LNCaP clone FGC (cell line): ENCODE measurements around the gene RNPS1.

Experiments used
- DNase-seq: peaks from one replicate; pipeline ENCODE4 v3.0.0-alpha.2; 2011; ENCODE audit warnings: low read depth
- H3K4me3 ChIP-seq: 2 replicates; pipeline ENCODE4 v1.5.1; 2011; ENCODE audit warnings: mild to moderate bottlenecking, low read depth, low read length, control low read depth
- CTCF ChIP-seq: IDR thresholded peaks from 2 replicates; pipeline ENCODE4 v1.5.1; 2012; ENCODE audit warnings: mild to moderate bottlenecking; ENCODE audit not compliant: control insufficient read depth, insufficient read depth; ENCODE audit errors: extremely low read depth

Gene RNPS1

DNA sequence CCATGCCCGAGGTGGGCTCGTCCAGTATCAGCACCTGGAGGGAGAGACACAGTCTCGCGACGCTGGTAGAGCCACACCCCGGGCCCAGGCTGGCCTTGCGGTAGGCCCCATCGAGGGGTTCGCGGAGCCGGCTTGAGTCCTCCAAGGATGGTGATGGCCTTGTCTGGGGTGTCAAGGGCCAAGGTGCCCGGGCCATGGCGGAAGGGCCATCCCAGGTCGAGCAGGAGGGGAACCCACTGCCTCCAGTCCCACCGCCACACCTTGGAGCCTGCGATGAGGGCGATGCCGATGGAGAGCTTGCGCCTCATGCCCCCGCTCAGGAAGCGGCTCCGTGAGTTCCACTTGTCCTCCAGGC is 29.6 kb upstream of the RNPS1 start:
- no peak for DNase-seq
- no peak overlapping the region for H3K4me3 ChIP-seq
- TF ChIP-seq CTCF, result no peak

- DNase-seq, result no peak
- peak; percentile 65 for TF ChIP-seq CTCF
- H3K4me3 ChIP-seq, result no peak overlapping the region
These were observed 29.0 kb upstream of the RNPS1 start for GRCh38 chr16:2296661-2297505.

DNA sequence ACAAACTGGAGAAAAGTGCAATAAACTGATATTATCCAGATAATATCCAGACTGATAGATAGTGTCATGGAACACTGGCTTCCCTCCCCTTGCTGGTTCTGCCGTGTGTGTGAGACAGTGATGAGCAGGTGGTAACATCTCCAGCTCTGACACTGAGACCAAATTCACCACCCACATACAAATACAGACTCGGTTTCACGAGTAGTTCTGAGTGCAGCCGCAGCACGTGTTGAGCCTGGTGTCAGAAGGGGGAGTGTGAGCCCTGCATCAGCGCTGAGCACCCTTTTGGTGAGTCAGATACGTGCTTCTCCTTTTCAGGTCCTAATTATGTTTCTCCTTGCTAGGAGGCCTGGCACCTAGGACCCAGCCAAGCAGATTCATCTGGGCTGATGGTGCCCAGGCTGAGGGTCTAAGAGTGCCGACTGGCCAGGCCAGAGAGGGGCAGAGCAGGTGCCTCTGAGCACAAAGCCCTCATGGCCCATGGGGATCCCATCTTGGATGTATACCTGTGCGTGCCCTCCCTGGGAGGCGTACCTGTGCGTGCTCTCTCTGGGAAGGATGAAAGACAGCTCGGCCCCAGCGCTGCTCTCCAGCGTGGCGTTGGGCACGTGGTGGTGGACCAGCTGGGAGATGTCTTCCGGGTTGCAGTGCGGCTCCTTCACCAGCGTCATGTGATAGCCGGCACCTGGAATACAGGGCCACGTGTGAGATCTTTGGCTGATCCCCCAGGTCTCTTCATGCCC is 27.3 kb upstream of the RNPS1 start:
- TF ChIP-seq CTCF, result no peak
- no peak for DNase-seq

DNA sequence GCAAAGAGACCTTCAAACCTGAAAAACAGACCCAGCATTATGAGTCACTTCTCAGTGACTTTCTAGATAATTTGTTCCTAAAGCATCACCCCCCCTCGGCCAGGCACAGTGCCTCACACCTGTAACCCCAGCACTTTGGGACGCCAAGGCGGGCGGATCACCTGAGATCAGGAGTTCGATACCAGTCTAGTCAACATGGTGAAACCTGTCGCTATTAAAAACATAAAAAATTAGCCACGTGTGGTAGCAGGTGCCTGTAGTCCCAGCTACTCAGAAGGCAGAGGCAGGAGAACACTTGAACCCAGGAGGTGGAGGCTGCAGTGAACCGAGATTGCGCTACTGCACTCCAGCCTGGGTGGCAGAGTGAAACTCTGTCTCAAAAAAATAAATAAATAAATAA is 24.3 kb upstream of the RNPS1 start:
- H3K4me3 ChIP-seq, result no peak overlapping the region
- DNase-seq, result no peak
- no peak for TF ChIP-seq CTCF

More for the DNA sequence above, 27.3 kb upstream of the RNPS1 start:
- H3K4me3 ChIP-seq, result no peak overlapping the region

DNA sequence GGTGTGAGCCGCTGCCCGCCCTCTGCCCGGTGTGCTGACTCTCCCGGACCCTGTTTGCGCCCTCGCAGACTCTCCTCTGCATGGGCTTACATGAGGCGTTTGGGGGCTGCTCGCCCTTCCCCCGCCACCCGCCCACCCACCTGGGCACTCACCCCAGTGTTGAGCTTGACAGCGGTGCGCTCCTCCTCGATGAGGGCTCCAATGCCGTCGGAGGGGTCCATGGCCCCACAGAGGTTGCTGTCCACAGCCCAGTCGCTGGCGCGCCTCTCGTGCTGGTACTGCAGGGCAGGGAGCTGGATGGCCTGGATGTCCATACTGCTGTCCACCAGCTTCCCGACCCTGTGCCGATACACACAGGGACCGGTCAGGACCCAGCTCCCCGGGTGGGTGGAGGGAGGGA is 21.4 kb upstream of the RNPS1 start:
- H3K4me3 ChIP-seq, result no peak overlapping the region
- no peak for DNase-seq
- no peak for TF ChIP-seq CTCF

- no peak for DNase-seq
- no peak for TF ChIP-seq CTCF
- H3K4me3 ChIP-seq, result no peak overlapping the region
These were observed 20.8 kb upstream of the RNPS1 start for GRCh38 chr16:2288726-2289125.
